Activated CD8-positive, alpha-beta memory T cell treated with anti-CD3 and anti-CD28 coated beads for 48 hours (primary cell): ENCODE data around the gene CUX1.

Source experiments
- DNase-seq, 3 experiments: peaks; one replicate each; pipeline ENCODE4 v3.0.0-alpha.2; 2020; ENCODE audit warnings: low read depth in 2 of 3, low spot score in 2 of 3

CUX1 gene

GRCh38 chr7:102230593-102230992 lies 413.2 kb downstream of the CUX1 start:
- no peak for DNase-seq

- DNase-seq, result no peak
Observed at GRCh38 chr7:102232611-102233286, 415.3 kb downstream of the CUX1 start.

GRCh38 chr7:102234131-102234530 lies 416.7 kb downstream of the CUX1 start:
- DNase-seq, result no peak

- DNase-seq, result no peak
Observed at GRCh38 chr7:102234801-102235550, 417.6 kb downstream of the CUX1 start.

- no peak for DNase-seq
Observed at GRCh38 chr7:102236102-102236501, 418.7 kb downstream of the CUX1 start.

GRCh38 chr7:102236592-102237287 lies 419.3 kb downstream of the CUX1 start:
- DNase-seq, result peak; percentile 10 to 27 (median 26)

- DNase-seq, result no peak
Observed at GRCh38 chr7:102239206-102239820, 421.9 kb downstream of the CUX1 start.

DNA sequence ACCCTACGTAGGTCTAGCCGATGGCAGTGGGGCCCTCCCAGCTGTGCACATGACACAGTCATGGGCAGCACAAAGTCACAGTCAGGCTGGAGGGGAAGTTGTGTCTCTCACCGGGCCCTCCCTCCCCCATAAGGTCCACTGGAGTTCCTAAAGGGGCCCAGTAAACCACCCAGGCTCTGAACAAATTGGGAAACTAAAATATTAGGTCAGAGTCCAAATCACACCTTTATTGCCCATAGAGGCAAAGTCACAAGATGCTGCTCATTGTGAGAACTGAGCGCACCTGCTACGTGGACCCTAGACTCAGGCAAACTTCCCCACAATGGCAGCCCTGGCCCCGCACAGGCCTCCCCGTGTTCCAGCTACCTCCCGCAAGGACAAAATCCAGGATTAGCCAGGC lies 424.0 kb downstream of the CUX1 start:
- DNase-seq, result no peak

DNA sequence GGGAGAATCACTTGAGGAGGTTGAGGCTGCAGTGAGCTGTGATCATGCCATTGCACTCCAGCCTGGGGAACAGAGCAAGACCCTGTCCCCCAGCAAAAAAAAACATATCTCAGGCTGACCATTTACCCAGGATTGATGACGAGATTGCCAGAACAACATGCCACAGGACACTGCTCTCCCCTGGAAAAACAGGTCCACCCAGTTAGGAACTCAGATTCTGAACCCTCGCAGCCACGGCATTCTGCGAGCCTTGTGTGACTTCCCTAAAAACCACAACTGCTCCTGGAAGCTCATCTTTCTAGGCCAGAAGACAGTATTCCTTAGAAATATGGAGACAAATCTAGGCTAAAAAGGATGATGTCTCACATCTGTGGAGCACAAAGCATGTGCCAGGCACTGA lies 427.2 kb downstream of the CUX1 start:
- DNase-seq, result no peak

DNA sequence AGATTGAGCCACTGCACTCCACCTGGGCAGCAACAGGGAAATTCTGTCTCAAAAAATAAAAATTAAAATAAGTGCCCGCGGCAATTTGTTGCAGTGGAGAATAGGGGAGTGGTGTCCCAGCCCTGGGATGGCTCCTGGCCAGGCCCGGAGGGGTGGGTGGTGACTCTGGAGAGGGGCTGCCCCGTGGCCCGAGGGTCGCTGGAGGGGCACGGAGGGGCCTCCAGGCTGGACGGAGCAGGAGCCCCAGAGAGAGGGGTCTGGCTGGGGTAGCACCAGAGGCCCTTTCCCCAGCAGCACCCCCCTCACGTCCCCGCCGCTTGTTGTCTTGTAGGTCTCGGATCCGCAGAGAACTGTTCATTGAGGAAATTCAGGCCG lies 430.6 kb downstream of the CUX1 start:
- no peak for DNase-seq

DNA sequence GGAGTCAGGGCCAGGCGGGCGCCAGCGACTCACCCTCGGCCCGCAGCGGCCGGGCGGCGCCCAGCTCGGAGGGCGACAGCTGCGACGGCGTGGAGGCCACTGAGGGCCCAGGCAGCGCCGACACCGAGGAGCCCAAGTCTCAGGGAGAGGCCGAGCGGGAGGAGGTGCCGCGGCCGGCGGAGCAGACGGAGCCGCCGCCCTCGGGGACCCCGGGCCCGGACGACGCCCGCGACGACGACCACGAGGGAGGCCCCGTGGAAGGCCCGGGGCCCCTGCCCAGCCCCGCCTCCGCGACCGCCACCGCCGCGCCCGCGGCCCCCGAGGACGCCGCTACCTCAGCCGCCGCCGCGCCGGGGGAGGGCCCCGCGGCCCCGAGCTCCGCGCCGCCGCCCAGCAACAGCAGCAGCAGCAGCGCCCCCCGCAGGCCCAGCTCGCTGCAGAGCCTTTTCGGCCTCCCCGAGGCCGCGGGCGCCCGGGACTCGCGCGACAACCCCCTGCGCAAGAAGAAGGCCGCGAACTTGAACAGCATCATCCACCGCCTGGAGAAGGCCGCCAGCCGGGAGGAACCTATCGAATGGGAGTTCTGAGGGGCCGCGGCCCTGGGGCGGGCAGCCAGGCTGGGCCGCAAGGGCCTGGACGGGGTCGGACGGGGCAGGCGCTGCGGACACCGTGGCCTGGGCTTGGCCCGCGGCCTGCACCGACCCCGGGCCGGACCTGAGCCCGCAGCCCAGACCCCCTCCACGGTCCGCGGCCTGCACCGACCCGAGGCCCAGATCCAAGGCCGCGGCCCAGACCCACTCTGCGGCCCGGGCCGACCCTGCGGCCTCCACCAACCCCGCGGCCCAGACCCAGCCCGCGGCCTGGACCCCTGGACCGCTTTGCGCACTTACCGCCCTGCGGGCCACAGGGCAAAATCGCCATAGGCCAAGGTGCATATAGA lies 431.3 kb downstream of the CUX1 start:
- DNase-seq, result no peak

DNA sequence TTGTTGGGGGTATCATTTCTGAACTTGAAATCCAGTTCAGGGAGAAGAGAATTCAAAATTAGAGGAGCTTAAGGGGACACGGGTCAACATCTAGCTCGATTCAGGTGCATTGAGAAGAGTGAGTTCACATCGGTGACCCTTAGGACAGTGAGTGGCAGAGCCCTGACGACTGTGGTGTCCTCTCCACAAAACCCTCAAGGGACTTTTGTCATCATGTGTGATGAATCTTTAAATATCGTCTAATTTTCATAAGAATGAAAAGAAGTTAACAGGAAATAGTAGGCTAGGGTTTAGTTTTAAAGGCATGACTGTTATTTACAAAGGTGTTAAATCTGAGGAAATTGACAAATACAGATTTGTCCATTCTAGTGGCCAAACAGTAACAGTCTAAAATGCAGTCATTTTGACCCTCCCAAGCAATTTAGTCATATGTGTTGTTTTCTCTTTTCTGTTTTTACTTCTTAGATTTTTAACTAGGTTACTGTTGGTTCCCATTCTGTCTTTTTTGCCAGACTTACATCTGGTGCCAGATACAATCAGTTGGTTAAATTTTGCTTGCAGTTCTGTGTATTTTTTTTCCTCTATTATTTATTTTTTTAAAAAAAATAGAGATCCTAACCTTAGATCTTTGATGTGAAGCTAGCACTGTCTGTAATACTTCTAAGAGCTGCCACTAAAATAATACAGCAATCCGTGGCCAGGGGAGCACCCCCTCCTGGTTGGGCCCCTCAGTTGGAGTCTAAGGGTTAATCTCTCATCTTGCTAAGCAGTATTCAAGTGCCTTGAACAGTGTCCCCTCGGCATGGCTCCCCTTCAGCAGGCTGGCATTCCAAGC lies 434.3 kb downstream of the CUX1 start:
- no peak for DNase-seq

- no peak for DNase-seq
Observed at GRCh38 chr7:102252366-102252982, 435.0 kb downstream of the CUX1 start.

DNA sequence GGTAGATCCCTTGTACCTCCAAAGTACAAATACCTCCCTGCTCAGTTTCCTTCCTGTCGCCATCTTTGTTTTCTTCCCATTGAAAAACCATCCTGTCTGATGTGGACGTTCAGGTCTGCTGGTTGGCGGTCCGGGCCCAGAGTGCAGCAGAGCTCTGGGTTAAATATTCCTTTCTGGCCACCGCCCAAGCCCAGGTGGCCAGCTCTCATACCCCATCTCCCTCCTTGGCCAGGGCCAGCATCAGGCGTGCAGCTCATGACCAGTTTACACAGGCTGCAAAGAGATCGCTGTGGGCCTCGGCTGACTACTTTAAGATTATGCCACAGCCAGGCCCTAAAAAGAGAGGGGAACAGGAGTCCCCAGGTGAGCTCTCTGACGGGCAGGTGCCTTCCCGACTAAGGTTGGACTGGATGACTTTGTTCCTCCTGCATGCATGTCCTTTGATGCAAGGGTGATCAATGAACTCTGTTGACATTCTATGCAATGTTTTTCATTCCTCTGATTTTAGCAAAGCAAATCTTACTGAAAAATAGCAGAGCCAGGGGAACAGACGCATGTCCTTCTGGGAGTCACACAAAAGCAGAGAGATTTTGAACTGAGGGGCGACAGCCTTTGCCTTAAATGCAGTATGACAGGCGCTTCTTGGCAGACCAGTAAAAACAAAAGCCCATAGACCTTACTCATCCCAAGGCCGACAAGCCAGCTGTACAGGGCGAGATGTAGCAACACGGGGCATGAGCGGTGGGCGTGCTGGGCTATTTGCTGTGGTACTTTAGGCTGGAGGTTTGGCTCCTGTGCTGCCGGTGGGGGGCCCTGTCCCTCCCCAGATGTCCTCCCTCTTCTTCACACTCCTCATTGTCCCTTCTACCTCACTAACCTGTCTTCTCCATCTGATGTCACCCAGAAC lies 435.9 kb downstream of the CUX1 start:
- no peak for DNase-seq

GRCh38 chr7:102253973-102254370 lies 436.5 kb downstream of the CUX1 start:
- DNase-seq, result no peak

DNA sequence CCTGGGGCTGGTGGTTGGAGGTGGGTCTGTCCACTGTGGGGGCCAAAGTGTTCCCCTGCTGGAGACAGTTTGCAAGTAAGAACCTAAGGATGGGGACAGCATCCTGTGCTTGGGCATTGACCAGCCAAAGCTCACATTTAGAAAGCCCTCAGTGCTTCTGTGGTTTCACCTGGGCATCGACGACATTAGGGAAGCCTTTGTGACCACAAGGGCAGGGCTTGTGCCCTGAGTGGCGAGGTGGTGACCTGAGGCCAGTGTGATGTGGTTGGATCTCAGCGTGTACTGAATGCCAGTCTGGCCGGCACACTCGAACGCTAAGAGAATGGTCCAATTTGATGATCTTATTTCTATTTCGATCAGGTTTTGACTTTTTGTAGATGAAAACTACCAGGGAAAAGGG lies 437.1 kb downstream of the CUX1 start:
- DNase-seq, result no peak

DNA sequence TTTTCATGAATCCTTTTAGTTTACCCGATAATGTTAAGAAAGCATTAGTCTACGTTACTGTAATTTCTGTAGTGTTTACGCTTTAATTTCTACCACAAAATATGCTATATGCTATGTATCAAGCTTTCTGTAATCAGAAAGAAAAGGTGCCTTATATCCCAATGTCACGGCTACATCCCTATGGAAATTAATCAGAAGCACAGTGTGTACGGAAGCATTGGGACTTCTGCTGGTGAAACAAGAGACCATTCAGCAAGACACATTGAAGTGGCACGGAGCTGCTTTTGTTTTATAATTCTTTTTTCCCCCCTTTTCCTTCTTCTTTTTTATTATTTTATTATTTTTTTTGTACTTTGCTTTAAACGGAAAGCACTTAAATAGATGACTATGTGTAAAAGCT lies 438.1 kb downstream of the CUX1 start:
- DNase-seq, result no peak

- no peak for DNase-seq
Observed at GRCh38 chr7:102255916-102256315, 438.5 kb downstream of the CUX1 start.
